Measurements from ENCODE around the gene TBX18.

TBX18 gene

DNA sequence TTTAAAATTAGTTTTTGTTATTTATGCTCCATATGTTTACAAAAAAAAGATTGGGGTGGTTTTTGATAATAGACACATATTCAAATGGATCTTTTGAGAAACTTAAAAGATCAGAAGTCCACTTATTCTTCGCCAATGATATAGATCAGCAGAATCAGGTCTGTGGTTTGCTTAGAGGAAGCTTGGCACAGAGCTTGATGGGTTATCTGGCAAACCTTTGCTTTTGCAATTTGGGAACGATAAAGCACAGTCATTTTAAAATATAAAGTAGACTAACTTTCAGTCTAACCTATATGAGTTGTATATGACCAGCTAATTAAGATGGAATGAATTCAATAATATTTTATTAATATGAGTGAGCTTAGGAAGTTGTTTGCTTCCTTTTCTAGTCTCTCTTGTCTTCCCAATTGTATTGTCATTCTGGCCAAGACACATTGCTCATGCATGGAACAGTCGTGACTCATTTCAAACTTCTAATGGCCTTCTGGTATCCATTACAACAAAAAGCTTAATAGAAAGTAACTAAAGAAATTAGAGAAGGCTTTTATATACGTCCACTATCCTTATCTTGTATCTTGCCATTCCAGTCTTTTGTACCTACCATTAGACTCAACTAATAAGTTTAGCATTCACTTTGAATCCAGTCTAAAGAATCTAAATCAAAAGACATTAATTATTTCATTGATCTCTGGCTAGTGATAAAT is 118.7 kb downstream of the TBX18 start:
- TF ChIP-seq, protein P1, sequence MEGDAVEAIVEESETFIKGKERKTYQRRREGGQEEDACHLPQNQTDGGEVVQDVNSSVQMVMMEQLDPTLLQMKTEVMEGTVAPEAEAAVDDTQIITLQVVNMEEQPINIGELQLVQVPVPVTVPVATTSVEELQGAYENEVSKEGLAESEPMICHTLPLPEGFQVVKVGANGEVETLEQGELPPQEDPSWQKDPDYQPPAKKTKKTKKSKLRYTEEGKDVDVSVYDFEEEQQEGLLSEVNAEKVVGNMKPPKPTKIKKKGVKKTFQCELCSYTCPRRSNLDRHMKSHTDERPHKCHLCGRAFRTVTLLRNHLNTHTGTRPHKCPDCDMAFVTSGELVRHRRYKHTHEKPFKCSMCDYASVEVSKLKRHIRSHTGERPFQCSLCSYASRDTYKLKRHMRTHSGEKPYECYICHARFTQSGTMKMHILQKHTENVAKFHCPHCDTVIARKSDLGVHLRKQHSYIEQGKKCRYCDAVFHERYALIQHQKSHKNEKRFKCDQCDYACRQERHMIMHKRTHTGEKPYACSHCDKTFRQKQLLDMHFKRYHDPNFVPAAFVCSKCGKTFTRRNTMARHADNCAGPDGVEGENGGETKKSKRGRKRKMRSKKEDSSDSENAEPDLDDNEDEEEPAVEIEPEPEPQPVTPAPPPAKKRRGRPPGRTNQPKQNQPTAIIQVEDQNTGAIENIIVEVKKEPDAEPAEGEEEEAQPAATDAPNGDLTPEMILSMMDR (IDR thresholded peaks at IDR 0.05), result no peak
- H3K36me3 ChIP-seq (ENCODE audit: control insufficient read depth, insufficient read depth, low read length), result no peaks in the 10 kb centered on the region
- no peak overlapping the region for H3K4me3 ChIP-seq (ENCODE audit: low read depth, low read length)
- H3K9ac ChIP-seq, result no peak overlapping the region
- H3K4me2 ChIP-seq (ENCODE audit: low read length), result no peak overlapping the region
- no peaks in the 10 kb centered on the region for H3K27me3 ChIP-seq (ENCODE audit: control insufficient read depth, insufficient read depth, low read length)
- H3K79me2 ChIP-seq, result no peaks in the 10 kb centered on the region
- H3K9me3 ChIP-seq (ENCODE audit: control insufficient read depth, low read length), result no peaks in the 10 kb centered on the region
- no peaks in the 10 kb centered on the region for H3K4me1 ChIP-seq
- H3K27ac ChIP-seq, result no peak overlapping the region
- no peak overlapping the region for H2AFZ ChIP-seq

DNA sequence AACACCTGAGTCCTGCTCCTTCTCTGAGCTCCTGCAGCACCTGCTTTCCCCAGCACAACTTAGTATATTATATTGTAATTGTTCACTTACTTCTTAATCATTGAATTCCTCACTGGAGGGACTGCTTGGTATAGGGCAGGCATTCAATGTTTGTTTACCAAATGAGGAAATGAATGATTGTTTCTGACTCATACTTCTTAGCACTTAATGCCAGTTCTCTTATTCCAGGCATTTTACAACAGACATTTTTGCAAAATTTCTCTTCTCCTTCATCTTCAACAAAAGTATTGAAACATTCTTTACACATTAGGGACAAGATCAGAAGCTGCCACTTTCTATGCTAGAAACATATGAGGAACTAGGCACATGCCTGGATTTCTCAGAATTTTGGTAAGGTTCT is 119.4 kb downstream of the TBX18 start:
- Histone ChIP-seq H3K36me3 (ENCODE audit: control insufficient read depth, insufficient read depth, low read length) (no peaks in the 10 kb centered on the region), H3K4me1 (no peaks in the 10 kb centered on the region), H3K9me3 (ENCODE audit: control insufficient read depth, low read length) (no peaks in the 10 kb centered on the region), H3K27ac (no peak overlapping the region), H3K27me3 (ENCODE audit: control insufficient read depth, insufficient read depth, low read length) (no peaks in the 10 kb centered on the region), H3K79me2 (no peaks in the 10 kb centered on the region), H3K9ac (no peak overlapping the region), H3K4me3 (ENCODE audit: low read depth, low read length) (no peak overlapping the region), H2AFZ (no peak overlapping the region), H3K4me2 (ENCODE audit: low read length) (no peak overlapping the region)
- TF ChIP-seq, protein P1 (IDR thresholded peaks at IDR 0.05), result no peak

DNA sequence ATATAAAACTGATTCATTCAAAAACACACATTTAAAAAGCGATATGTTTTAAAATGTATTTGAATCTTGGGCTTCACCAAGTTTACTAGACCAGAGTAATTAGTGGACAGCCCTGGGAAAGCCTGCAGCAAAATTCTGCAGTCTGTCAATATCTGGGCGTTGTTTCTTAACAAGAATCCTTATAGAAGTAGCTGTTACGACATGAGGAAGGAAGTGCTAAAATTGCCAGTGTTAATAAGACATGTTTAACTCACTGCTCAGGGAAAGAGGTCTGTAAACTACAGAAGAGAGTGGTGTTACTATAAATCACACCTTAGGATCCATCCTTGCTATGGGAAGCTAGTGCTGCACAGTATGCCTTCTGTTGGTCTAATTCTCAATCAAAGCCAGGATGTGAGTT is 120.6 kb downstream of the TBX18 start:
- no peaks in the 10 kb centered on the region for H3K79me2 ChIP-seq
- no peak overlapping the region for H3K4me2 ChIP-seq (ENCODE audit: low read length)
- H3K27me3 ChIP-seq (ENCODE audit: control insufficient read depth, insufficient read depth, low read length), result no peaks in the 10 kb centered on the region
- no peak overlapping the region for H3K27ac ChIP-seq
- H3K4me3 ChIP-seq (ENCODE audit: low read depth, low read length), result no peak overlapping the region
- H3K9ac ChIP-seq, result no peak overlapping the region
- no peaks in the 10 kb centered on the region for H3K4me1 ChIP-seq
- H2AFZ ChIP-seq, result no peak overlapping the region
- no peaks in the 10 kb centered on the region for H3K36me3 ChIP-seq (ENCODE audit: control insufficient read depth, insufficient read depth, low read length)
- TF ChIP-seq, protein P1 (IDR thresholded peaks at IDR 0.05), result no peak
- no peaks in the 10 kb centered on the region for H3K9me3 ChIP-seq (ENCODE audit: control insufficient read depth, low read length)

DNA sequence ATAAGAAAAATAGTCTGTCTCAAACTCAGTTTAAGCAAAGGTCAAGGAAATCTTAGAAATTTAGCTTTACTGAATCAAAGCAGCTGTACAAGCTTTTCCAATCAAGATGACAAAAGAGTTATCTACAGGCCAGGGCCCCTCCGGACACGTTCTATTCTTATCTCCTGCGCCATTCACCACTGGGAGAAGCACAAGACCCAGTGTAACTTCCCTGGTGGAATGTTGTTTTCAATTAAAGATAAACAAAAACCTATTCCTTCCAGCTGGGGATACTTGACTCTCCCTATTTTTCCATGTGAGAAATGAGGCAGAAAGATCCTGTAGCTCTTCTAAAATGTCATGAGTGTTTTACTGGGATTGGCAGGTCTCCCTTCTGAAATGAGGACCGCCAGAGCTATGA is 123.3 kb downstream of the TBX18 start:
- Histone ChIP-seq H3K9ac (no peak overlapping the region), H3K9me3 (ENCODE audit: control insufficient read depth, low read length) (no peaks in the 10 kb centered on the region), H3K4me2 (ENCODE audit: low read length) (no peak overlapping the region), H3K4me1 (no peaks in the 10 kb centered on the region), H3K36me3 (ENCODE audit: control insufficient read depth, insufficient read depth, low read length) (no peaks in the 10 kb centered on the region), H3K27me3 (ENCODE audit: control insufficient read depth, insufficient read depth, low read length) (no peaks in the 10 kb centered on the region), H3K27ac (no peak overlapping the region), H2AFZ (no peak overlapping the region), H3K79me2 (no peaks in the 10 kb centered on the region), H3K4me3 (ENCODE audit: low read depth, low read length) (no peak overlapping the region)
- TF ChIP-seq, protein P1 (IDR thresholded peaks at IDR 0.05), result no peak

DNA sequence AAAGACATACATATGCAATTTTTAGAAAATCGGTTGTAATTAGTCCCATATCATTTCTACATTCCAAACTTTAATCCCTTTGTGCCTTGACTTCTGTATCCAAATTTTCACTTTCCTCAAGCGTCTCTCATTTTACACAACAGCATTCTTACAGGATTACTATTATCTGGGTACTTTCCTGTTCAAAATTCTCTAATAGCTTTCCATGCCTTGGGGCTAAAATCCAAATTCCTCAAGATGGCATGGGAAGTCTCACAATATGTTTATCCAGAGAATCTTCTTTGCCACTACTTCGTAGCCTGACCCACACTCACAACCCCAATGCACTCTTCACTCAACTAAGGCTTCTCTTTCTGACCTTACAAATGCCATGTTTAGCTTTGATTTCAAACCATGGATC is 125.0 kb downstream of the TBX18 start:
- H2AFZ ChIP-seq, result no peak overlapping the region
- no peaks in the 10 kb centered on the region for H3K36me3 ChIP-seq (ENCODE audit: control insufficient read depth, insufficient read depth, low read length)
- no peaks in the 10 kb centered on the region for H3K9me3 ChIP-seq (ENCODE audit: control insufficient read depth, low read length)
- TF ChIP-seq, protein P1 (IDR thresholded peaks at IDR 0.05), result no peak
- H3K27me3 ChIP-seq (ENCODE audit: control insufficient read depth, insufficient read depth, low read length), result no peaks in the 10 kb centered on the region
- no peak overlapping the region for H3K27ac ChIP-seq
- H3K4me3 ChIP-seq (ENCODE audit: low read depth, low read length), result no peak overlapping the region
- H3K9ac ChIP-seq, result no peak overlapping the region
- no peaks in the 10 kb centered on the region for H3K4me1 ChIP-seq
- H3K79me2 ChIP-seq, result no peaks in the 10 kb centered on the region
- no peak overlapping the region for H3K4me2 ChIP-seq (ENCODE audit: low read length)
